Hematopoietic multipotent progenitor cell treated with erythropoietin and hydrocortisone succinate and interleukin-3 and kit ligand, for 17 days (in vitro differentiated cells): ENCODE data around the gene MAK.
"Not testable (repeated sequence)": the region's sequence is repeated elsewhere in the genome, so short reads cannot be mapped to it uniquely, and the experiment has no call there.

Experiments used
- DNase-seq: peaks from one replicate; pipeline ENCODE4 v3.0.0-alpha.2; 2015; ENCODE audit warnings: low spot score

Gene MAK, protein sequence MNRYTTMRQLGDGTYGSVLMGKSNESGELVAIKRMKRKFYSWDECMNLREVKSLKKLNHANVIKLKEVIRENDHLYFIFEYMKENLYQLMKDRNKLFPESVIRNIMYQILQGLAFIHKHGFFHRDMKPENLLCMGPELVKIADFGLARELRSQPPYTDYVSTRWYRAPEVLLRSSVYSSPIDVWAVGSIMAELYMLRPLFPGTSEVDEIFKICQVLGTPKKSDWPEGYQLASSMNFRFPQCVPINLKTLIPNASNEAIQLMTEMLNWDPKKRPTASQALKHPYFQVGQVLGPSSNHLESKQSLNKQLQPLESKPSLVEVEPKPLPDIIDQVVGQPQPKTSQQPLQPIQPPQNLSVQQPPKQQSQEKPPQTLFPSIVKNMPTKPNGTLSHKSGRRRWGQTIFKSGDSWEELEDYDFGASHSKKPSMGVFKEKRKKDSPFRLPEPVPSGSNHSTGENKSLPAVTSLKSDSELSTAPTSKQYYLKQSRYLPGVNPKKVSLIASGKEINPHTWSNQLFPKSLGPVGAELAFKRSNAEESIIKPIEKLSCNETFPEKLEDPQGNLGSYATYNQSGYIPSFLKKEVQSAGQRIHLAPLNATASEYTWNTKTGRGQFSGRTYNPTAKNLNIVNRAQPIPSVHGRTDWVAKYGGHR

DNA sequence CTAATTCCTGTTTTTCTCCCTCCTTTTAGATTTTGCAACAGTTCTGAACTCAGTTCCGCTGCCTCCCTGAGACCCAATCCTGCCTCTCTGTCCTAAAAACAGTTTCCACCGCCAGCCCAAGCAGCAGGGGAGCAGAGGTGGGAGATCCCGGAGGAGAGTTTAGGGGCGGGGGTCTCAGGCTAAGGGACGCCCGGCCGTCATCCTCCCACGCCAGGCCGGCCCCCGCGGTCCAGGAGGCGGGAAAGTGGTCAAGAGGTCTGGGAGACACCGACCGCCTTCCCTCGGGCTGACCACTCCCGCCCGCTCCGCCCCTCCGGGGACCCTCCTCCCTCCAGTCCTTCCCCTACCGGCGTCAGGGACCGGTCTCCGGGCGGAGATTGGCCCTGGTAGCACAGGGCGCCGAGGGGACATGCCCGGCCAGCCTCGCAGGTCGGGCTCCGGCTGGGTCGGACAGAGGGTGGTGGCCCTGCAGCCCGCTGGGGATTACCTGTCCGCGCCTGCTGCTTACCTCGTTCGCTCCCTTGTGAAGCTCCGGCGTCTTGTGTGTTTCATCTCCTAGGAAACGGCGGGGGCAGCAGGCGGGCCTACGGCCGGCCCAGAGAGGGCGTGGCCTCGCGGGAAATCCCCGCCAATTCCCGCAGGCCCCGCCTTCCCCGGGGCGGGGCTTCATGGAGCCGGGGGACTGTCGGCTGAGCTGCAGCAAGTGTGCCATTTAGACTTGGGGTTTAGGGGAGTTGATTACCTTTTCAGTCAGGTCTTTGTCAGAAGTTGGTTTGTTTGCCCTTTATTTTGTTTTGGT, at the start of gene MAK:
MAK (minus strand) TSS at position 545 of the 799 bp plus-strand sequence. CDS start 7,891 bp downstream, outside the sequence.
- peak; percentile 89 for DNase-seq

DNA sequence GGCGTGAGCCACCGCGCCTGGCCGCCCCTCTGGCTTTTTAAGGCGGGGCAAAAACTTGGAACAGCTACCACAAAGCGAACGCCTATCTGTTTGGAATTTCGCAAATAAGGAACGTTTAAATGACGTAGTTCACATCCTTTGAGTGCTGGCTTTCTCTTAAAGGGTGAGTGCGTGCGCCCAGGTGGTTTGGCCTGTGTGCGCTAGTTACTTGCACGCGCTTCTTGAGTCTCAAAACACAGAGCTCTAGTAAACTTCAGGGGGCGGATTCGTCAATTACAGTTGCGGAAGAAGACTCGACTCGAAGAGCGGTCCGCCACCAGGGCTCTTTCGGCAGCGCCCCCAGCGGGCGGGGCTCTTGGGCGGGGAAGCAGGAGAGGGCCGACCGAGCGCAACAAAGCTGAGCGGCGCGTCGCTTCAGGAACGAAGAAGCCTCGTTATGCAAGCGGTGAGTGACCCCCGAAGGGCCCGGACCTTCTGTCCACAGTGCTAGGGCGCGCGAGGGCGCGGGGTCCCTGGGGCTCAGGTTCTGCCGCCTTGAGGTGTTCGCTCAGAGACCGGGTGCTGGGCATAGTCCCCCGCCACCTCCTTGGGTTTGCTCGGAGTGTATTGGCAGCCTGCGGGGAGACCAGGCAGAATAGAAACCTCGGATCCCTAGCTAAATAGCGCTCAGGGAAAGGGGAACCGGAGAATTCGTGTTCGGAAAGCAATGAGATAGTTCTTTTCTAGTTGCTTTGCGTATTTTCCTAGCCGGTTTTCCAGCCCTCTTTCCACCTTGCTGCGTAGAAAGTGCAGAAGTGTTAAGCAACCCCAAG, 48.6 kb upstream of the MAK start, which contains the start of gene SYCP2L:
SYCP2L (plus strand) TSS at position 362 of the 812 bp plus-strand sequence; CDS start at position 437, 75 bp downstream.
- no peak for DNase-seq

- DNase-seq, result not testable (repeated sequence)
These were observed 48.0 kb upstream of the MAK start for GRCh38 chr6:10886365-10886690.

- no peak for DNase-seq
These were observed 46.1 kb upstream of the MAK start for GRCh38 chr6:10884245-10884972.

DNA sequence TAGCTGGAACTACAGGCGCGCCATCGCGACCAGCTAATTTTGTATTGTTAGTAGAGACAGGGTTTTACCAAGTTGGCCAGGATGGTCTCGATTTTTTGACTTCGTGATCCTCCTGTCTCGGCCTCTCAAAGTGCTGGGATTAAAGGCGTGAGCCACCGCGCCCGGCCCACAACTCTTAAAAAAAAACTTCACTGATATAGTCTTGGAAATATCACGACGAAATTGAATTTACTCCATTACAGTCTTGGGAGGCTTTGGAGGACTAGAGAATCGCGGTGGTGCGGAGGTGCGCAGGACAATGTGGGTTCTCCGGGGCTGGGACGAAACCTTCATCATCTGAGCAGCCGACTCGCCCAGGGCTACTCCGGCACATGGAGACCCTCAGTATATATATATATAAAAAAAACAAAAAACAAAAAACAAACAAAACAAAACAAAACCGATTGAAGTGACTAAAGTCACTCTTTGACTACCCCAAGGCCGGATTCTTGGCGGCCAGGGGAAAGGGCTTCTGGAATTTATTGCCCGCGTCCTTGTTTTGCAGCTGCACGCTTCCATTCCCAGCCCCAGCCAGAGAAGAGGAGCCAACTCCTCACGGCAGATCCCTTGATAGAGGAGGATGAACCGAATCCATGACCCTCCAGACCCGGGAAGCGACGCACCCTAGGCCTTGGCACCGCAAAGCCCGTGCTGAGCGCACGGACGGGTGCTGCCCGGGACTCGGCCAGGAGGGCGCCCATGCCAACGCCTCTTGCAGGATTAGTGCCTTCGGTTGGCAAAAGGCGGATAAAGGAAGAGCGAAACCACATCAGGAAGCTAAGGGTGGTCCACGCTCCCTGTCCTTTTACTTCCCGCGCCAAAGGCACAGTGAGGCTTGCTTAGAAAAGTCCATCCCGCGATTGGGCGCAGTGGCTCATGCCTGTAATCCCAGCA, 45.2 kb upstream of the MAK start:
- DNase-seq, result no peak

DNA sequence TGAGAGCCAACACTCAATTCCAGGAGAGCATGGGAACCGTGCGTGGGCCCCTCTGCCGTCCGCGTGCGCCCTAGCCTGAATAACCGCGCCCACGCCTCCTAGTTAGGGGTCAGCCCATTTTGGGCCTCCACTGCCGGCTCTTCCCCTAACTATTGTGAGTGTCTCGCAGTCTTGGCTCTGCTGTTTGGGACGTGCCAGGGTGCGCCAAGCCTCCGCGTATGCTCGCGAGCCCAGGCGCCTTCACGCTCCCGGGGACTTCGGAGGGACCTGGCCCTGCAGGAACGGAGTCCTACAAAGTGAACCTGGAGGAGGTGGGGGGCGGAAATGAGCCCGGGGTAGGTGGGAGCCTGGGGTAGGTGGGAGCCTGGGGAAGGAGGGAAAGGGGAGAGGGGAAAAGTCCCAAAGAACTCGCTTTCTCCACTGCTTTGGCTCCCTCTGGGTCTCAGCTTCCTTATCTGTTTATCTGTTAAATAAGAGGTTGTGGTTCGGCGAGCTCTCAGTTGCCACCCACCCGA, 44.4 kb upstream of the MAK start:
- no peak for DNase-seq

DNA sequence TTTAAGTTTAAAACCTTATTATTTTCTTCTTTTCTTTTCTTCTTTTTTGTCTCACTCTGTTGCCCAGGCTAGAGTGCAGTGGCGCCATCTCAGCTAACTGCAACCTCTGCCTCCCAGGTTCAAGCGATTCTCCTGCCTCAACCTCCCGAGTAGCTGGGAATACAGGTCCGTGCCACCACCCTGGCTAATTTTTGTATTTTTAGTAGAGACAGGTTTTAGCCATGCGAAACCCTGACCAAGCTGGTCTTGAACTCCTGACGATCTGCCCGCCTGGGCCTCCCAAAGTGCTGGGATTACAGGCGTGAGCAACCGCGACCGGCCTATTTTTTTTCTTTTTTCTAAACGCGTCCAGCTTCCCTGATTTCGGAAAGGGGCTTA, 43.9 kb upstream of the MAK start:
- DNase-seq, result not testable (repeated sequence)

DNA sequence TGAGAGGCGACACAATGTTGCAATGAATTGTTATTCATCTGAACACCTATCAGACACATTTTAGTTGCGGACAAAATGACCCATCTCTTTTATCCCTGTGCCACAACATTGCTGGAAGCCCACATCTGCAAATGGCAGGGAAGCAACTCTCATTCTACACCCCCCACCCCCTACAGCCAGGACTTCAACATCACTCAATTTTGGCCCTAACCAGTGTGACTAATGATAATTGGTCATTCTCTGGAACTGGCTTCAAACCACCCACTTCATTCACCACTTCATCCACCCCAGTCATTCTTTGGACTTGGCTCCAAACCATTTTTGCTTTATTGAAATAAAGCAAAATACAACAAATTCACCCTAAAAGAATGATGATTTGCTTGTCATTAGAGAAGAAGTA, 42.0 kb upstream of the MAK start:
- DNase-seq, result no peak

DNA sequence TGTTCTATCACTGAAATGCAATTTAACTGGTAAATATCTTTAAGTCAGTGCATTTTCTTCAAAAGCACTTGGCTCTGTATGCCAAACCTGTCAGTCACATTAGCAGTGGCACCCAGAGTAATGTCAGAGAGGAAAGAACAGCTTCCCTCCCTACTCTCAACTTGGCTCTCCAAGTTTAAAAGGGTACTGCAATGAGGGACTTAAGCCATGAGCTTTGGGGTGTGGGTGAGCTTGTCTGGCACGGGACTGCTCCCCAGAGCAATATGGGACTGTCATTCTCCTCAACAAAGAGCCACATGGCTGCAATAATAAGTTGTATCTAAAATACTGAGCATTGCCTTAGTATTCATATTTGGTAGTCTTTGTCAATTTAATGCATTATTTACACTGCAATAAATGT, 39.5 kb upstream of the MAK start:
- no peak for DNase-seq

- DNase-seq, result no peak
These were observed 38.7 kb upstream of the MAK start for GRCh38 chr6:10877012-10877411.

- DNase-seq, result no peak
These were observed 36.7 kb upstream of the MAK start for GRCh38 chr6:10875026-10875425.

DNA sequence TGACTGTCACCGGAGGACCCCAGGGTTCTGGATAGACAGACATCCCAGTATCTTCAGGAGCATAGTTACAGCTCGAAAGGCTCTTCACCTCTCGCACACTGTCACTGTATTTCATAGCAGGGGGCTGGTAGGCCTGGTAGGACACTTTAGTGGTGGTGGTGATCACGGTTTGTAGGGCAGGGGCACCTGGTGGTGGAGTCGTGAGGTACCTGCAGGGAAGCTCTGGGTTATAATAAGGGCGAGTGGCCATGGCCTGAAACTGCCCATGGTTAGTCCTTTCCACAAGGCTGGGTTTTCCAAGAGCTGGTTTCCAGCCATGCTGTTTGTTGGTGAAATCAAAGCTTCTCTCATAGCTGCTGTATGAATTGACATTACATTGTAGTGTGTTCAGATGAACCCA, 35.9 kb upstream of the MAK start:
- DNase-seq, result no peak

GRCh38 chr6:10873374-10873773, 35.0 kb upstream of the MAK start:
- no peak for DNase-seq

- DNase-seq, result no peak
These were observed 29.6 kb upstream of the MAK start for GRCh38 chr6:10867952-10868351.

DNA sequence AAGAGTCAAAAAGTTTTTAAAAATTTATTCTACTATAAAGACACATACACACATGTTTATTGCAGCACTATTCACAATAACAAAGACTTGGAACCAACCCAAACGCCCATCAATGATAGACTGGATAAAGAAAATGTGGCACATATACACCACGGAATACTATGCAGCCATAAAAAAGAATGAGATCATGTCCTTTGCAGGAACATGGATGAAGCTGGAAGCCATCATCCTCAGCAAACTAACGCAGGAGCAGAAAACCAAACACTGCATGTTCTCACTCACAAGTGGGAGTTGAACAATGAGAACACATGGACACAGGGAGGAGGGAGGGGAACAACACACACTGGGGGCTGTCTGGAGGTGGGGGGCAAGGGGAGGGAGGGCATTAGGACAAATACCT, 28.4 kb upstream of the MAK start:
- not testable (repeated sequence) for DNase-seq

GRCh38 chr6:10863031-10863430, 24.7 kb upstream of the MAK start:
- not testable (repeated sequence) for DNase-seq

DNA sequence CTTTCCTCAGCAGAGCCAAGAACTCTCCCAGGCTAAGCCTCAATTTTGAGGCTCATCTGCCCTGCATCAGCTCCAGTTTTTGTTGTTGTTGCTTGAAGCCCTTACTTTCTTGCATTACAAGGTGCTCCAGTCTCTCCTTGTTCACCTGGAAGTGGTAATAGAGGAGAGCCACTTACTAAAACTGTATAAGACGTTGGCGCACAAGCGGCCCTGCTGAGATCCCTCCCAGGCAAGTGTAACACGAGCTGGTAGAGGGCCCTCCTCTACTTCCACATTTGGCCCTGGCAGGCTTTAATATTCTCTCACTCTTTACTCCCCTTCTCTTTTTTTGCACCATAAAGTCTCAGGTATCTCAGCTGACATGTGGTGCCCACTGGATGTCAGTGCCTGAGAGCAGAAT, 24.0 kb upstream of the MAK start:
- no peak for DNase-seq

DNA sequence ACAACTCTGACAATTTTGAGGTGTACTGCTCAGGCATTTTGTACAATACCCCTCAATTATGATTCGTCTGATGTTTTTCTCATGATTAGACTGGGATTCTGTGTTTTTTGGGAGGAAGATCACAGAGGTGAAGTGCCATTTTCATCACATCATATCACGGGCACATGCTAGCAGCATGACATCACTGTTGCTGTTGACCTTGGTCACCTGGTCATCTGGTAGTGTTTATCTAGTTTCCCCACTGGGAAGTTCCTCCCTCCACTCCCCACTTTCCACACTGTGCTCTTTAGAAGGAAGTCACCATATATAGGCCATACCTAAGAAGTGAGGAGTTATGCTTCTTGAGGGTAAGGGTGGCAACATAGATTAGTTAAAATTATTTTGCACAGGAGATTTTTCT, 22.7 kb upstream of the MAK start:
- no peak for DNase-seq

- no peak for DNase-seq
These were observed 18.9 kb upstream of the MAK start for GRCh38 chr6:10857259-10857658.
